Trophoblast cell (in vitro differentiated cells and primary cell): Measurements from ENCODE around the gene RPL10.
"Not testable (repeated sequence)": the region's sequence is repeated elsewhere in the genome, so short reads cannot be mapped to it uniquely, and the experiment has no call there.

Source experiments
- DNase-seq, 2 donors: peaks; one replicate each; pipeline ENCODE4 v3.0.0-alpha.2; 2016
- H2AFZ ChIP-seq: 2 replicates; pipeline ENCODE4 v1.6.1; 2013; ENCODE audit warnings: low read length, moderate library complexity, mild to moderate bottlenecking; ENCODE audit not compliant: insufficient read depth, poor library complexity
- H2AK5ac ChIP-seq: 2 replicates; pipeline ENCODE4 v1.6.1; 2013; ENCODE audit warnings: mild to moderate bottlenecking, low read length
- H2BK120ac ChIP-seq: 2 replicates; pipeline ENCODE4 v1.6.1; 2013; ENCODE audit warnings: low read length, mild to moderate bottlenecking, moderate library complexity; ENCODE audit not compliant: insufficient read depth, poor library complexity
- H2BK12ac ChIP-seq: 2 replicates; pipeline ENCODE4 v1.6.1; 2013; ENCODE audit warnings: mild to moderate bottlenecking, low read length, moderate library complexity
- H2BK5ac ChIP-seq: 2 replicates; pipeline ENCODE4 v1.6.1; 2013; ENCODE audit warnings: low read length, low read depth, moderate library complexity, mild to moderate bottlenecking; ENCODE audit not compliant: poor library complexity
- H3K14ac ChIP-seq: 2 replicates; pipeline ENCODE4 v1.6.1; 2013; ENCODE audit warnings: mild to moderate bottlenecking, low read length
- H3K18ac ChIP-seq: 2 replicates; pipeline ENCODE4 v1.6.1; 2013; ENCODE audit warnings: mild to moderate bottlenecking, low read length
- H3K23ac ChIP-seq: 2 replicates; pipeline ENCODE4 v1.6.1; 2013; ENCODE audit warnings: low read length
- H3K27ac ChIP-seq: 2 replicates; pipeline ENCODE4 v1.5.1; 2013; ENCODE audit warnings: low read depth, mild to moderate bottlenecking, inconsistent platforms, low read length, moderate library complexity
- H3K27me3 ChIP-seq: 2 replicates; pipeline ENCODE4 v1.6.1; 2013; ENCODE audit warnings: inconsistent platforms, mild to moderate bottlenecking, low read length, moderate library complexity; ENCODE audit not compliant: insufficient read depth
- H3K36me3 ChIP-seq, 2 experiments: 1 replicate in 1 of 2; 2 replicates in 1 of 2; pipeline ENCODE4 v1.6.1; 2013; ENCODE audit warnings: low read length in 2 of 2, mild to moderate bottlenecking in 2 of 2, moderate library complexity in 1 of 2; ENCODE audit not compliant: insufficient read depth in 2 of 2, control insufficient read depth in 1 of 2
- H3K4ac ChIP-seq: 2 replicates; pipeline ENCODE4 v1.6.1; 2013; ENCODE audit warnings: low read depth, mild to moderate bottlenecking, low read length, moderate library complexity
- H3K4me1 ChIP-seq, 2 experiments: 1 replicate in 1 of 2; 2 replicates in 1 of 2; pipeline ENCODE4 v1.6.1; 2013; ENCODE audit warnings: low read length in 2 of 2, mild to moderate bottlenecking in 2 of 2, moderate library complexity in 1 of 2; ENCODE audit not compliant: insufficient read depth in 2 of 2, control insufficient read depth in 1 of 2
- H3K4me2 ChIP-seq: 2 replicates; pipeline ENCODE4 v1.6.1; 2013; ENCODE audit warnings: inconsistent platforms, mild to moderate bottlenecking, low read length, moderate library complexity
- H3K4me3 ChIP-seq: 2 replicates; pipeline ENCODE4 v1.5.1; 2013; ENCODE audit warnings: mild to moderate bottlenecking, low read depth, low read length, inconsistent platforms
- H3K79me1 ChIP-seq: one replicate; pipeline ENCODE4 v1.6.1; 2013; ENCODE audit warnings: low read length
- H3K79me2 ChIP-seq: 2 replicates; pipeline ENCODE4 v1.6.1; 2013; ENCODE audit warnings: low read length, mild to moderate bottlenecking; ENCODE audit not compliant: control insufficient read depth, insufficient read depth, poor library complexity
- H3K9ac ChIP-seq: 2 replicates; pipeline ENCODE4 v1.6.1; 2013; ENCODE audit warnings: mild to moderate bottlenecking, low read length
- H3K9me3 ChIP-seq: 2 replicates; pipeline ENCODE4 v1.6.1; 2013; ENCODE audit warnings: low read depth, mild to moderate bottlenecking, control low read depth, inconsistent platforms, low read length; ENCODE audit not compliant: insufficient read depth
- H4K12ac ChIP-seq: 2 replicates; pipeline ENCODE4 v1.6.1; 2013; ENCODE audit warnings: low read depth, mild to moderate bottlenecking, low read length, moderate library complexity
- H4K8ac ChIP-seq: 2 replicates; pipeline ENCODE4 v1.6.1; 2013; ENCODE audit warnings: low read depth, mild to moderate bottlenecking, low read length, moderate library complexity
- H4K91ac ChIP-seq: one replicate; pipeline ENCODE4 v1.6.1; 2013; ENCODE audit warnings: low read depth, mild to moderate bottlenecking, low read length, moderate library complexity
- WGBS: extraction: QIAGEN DNeasy Blood & Tissue Kit; methylation state at CpG from one replicate; pipeline ENCODE4 v1.1.7; 2013; ENCODE audit warnings: missing lambda C conversion rate; ENCODE audit not compliant: insufficient read length, insufficient coverage; ENCODE audit errors: extremely low coverage; 5-methylcytosine and 5-hydroxymethylcytosine counted together

The RPL10 gene

DNA sequence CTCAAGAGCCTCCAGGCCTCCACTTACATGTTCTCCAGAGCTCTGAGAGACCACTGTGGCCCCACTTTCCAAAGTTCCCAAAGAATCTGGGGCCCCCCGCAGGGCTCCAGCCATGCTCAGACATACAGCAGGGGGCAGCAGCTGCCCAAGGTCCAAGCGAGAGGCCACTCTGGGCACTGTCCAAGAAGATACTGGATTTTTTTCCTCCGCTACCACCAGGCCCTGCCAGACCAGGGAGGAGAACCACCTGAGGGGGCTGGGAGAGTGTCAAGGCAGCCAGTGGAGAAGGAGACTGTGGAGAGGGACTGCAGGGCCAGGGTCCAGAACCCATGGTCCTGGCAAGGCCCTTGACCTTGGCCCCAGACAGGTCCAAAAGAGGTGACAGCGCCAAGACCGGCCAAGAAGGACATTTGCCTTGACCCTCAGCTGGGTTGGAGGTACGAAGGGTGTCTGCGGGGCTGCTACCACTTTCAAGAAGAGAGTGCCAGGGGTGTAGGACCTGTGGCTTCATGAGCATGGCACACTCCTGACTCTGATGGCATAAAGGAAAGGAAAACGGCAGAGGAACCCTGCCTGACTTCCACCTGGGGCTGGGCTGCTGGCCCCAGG, 13.8 kb upstream of the RPL10 start:
- H2BK120ac ChIP-seq, result no peak overlapping the region
- H2AFZ ChIP-seq, result no peak overlapping the region
- H3K4me1 ChIP-seq, result peaks cover 6 to 8% of the 10 kb centered on the region in 2 experiments
- no peak overlapping the region for H3K4ac ChIP-seq
- H4K91ac ChIP-seq, result no peak overlapping the region
- H3K18ac ChIP-seq, result no peak overlapping the region
- H3K27ac ChIP-seq, result no peak overlapping the region
- H3K4me2 ChIP-seq, result no peak overlapping the region
- peaks cover 8% of the 10 kb centered on the region for H3K79me2 ChIP-seq
- no peak overlapping the region for H4K12ac ChIP-seq
- DNase-seq, result no peak
- H2BK5ac ChIP-seq, result no peak overlapping the region
- H3K79me1 ChIP-seq, result peaks cover 5% of the 10 kb centered on the region
- H3K23ac ChIP-seq, result no peak overlapping the region
- H3K14ac ChIP-seq, result no peak overlapping the region
- H2AK5ac ChIP-seq, result no peak overlapping the region
- no peaks in the 10 kb centered on the region for H3K27me3 ChIP-seq
- H2BK12ac ChIP-seq, result no peak overlapping the region
- no peaks in the 10 kb centered on the region for H3K9me3 ChIP-seq
- H3K36me3 ChIP-seq, result peaks cover 7 to 15% of the 10 kb centered on the region in 2 experiments
- no peak overlapping the region for H4K8ac ChIP-seq
- WGBS, result no CpG with 5 or more reads among the region's 8 CpGs
- no peak overlapping the region for H3K4me3 ChIP-seq
- no peak overlapping the region for H3K9ac ChIP-seq

DNA sequence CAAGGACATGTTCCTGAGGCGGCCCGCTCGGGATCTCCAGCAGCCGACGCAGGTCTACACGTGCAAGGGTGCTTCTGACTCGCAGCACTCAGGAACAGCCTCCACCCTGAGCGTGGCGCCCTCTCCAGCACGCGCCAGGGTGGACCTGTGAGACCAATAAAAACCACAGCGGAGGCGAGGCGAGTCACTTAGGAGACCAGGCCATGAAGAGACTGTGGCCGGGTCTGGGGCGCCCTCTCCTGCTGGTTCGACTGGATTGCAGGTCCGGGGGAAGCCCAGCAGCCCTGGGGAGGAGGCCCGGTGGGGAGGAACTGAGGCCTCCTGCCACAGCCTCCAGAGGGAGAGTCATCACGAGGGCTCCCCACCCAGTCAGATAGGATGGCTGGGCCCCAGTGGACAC, 10.1 kb upstream of the RPL10 start:
- H2BK12ac ChIP-seq, H3K14ac ChIP-seq, H3K4me1 ChIP-seq, H3K9me3 ChIP-seq, H4K12ac ChIP-seq, H3K9ac ChIP-seq, H3K36me3 ChIP-seq, DNase-seq, H3K79me2 ChIP-seq, H3K4ac ChIP-seq, H2AK5ac ChIP-seq, H3K27me3 ChIP-seq, H2BK5ac ChIP-seq, H3K79me1 ChIP-seq, H2AFZ ChIP-seq, H4K91ac ChIP-seq, H3K27ac ChIP-seq, H4K8ac ChIP-seq, H3K4me3 ChIP-seq, H3K23ac ChIP-seq, H3K18ac ChIP-seq, H2BK120ac ChIP-seq, H3K4me2 ChIP-seq: not testable (repeated sequence)
- WGBS, result no CpG with 5 or more reads among the region's 20 CpGs

DNA sequence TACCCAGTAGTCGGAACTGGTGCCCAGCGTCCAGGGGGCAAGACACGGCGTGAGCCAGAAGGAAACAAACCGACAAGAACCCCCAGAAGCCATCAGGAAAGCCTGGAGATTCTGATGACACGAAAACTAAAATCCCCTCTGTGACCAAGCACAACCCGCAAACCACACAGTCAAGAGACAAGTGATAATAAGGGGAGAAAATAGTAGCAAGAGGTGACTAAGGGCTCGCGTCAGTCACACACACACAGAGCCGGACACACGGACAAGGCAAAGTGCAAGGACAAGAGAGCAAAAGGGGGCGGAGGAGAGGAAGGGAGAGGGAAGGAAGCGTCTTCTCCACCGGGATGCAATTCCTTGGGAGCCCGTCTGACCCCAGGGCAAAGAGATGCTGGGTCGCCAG, 9.5 kb upstream of the RPL10 start:
- no CpG with 5 or more reads among the region's 16 CpGs for WGBS
- not testable (repeated sequence) for H3K9me3 ChIP-seq, H3K14ac ChIP-seq, H4K8ac ChIP-seq, H3K18ac ChIP-seq, H3K9ac ChIP-seq, H2BK5ac ChIP-seq, H4K91ac ChIP-seq, H3K23ac ChIP-seq, H3K4me1 ChIP-seq, H3K36me3 ChIP-seq, H2AFZ ChIP-seq, DNase-seq, H2BK12ac ChIP-seq, H2AK5ac ChIP-seq, H3K4ac ChIP-seq, H3K79me2 ChIP-seq, H3K27me3 ChIP-seq, H3K27ac ChIP-seq, H3K79me1 ChIP-seq, H4K12ac ChIP-seq, H3K4me3 ChIP-seq, H2BK120ac ChIP-seq, H3K4me2 ChIP-seq

DNA sequence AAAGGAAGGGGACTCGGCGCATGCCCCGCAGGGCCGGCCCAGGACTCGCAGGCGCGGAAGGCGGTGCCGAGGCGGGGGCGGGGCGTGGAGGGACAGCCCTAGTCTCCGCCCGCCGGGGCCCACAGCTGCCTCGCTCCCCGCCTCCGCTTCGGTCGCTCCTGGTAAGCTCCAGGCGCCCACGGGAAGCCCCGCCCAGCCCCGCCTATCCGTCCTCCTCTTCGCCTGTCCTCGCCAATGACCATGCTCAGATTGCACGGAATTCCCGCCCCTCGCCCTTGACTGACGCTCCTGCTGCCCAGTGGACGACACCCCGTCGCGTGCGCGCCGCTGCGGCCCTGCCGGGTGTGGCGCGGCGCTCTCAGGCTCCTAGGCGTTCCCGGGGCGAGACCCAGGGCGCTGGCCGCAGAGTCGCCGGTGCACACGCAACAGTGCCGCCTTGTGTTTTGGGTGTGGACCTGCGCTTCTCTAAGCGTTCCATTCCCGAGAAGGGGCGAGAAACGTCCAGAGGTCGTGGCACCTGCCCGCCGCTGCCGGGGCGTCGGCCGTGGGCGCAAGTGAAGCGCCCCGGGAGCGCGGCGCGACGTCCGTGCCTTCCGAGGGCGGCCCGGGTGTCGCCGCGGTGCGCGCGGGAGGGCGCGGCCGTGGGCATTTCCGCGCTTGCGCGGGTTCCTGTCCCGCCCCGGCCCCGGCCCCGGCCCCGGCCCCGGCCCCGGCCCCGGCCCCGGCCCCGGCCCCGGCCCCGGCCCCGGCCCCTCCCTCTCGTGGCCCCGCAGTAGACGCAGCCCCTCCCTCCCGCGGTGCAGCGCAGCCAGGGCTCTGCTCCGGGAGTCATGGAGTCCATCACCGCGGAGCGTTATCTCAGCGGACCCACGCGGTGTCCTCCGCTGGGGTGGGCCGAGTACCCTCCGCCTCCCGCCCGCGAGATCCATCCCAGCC, 8.1 kb upstream of the RPL10 start:
- not testable (repeated sequence) for H3K27me3 ChIP-seq

More for the DNA sequence above, 8.1 kb upstream of the RPL10 start:
- not testable (repeated sequence) for DNase-seq, H2BK12ac ChIP-seq, H3K79me2 ChIP-seq, H4K8ac ChIP-seq, H3K4me1 ChIP-seq, H4K12ac ChIP-seq, H3K79me1 ChIP-seq, H3K14ac ChIP-seq, H2BK120ac ChIP-seq, H3K36me3 ChIP-seq, H4K91ac ChIP-seq, H3K27ac ChIP-seq, H2AK5ac ChIP-seq, H3K4ac ChIP-seq, H3K18ac ChIP-seq, H3K9ac ChIP-seq, H2BK5ac ChIP-seq, H3K4me2 ChIP-seq, H3K9me3 ChIP-seq, H2AFZ ChIP-seq, H3K23ac ChIP-seq, H3K4me3 ChIP-seq
- no CpG with 5 or more reads among the region's 121 CpGs for WGBS
